HL-60 (cell line): Measurements from ENCODE around the gene AGAP1.

Source experiments
- CTCF ChIP-seq: IDR thresholded peaks from one replicate; pipeline ENCODE4 v1.5.1; 2011; ENCODE audit warnings: low read length, control low read depth, inconsistent platforms; ENCODE audit not compliant: insufficient read depth
- GABPA ChIP-seq: IDR thresholded peaks from 2 replicates; pipeline ENCODE4 v1.6.1; 2012; ENCODE audit warnings: low read depth
- POLR2AphosphoS5 ChIP-seq: IDR thresholded peaks from 2 replicates; pipeline ENCODE4 v1.6.1; 2012; ENCODE audit warnings: low read depth
- REST ChIP-seq: IDR thresholded peaks from 2 replicates; pipeline ENCODE4 v1.6.1; 2012; ENCODE audit warnings: low read depth; ENCODE audit not compliant: insufficient replicate concordance

GRCh38 chr2:235533616-235534385 lies 40.0 kb downstream of the AGAP1 start:
- no peak for TF ChIP-seq CTCF
- no peak for TF ChIP-seq REST
- TF ChIP-seq POLR2AphosphoS5 = no peak
- TF ChIP-seq GABPA = no peak
